ENCODE results near the gene APP. TPM values are rescaled to one million over a fixed set of nuclear protein-coding genes. Genes with fewer than 3 reads are reported as not detected.

APP gene
- total and polyA plus RNA-seq, 10 of the 15 experiments (the other 5 are each of a cell fraction or from before 2014, with no cell fraction given) = 8.8 to 94.9 (median 51.0) TPM

GRCh38 chr21:26142363-26142762 is 28.2 kb downstream of the APP start:
- intact Hi-C loops (cut with micrococcal nuclease; ENCODE audit: unreplicated experiment) (no loop called here), in situ Hi-C loops (cut with MboI) (no loop called here)
- Histone ChIP-seq H3K4me2 (ENCODE audit: control insufficient read depth, insufficient read depth) (no peak overlapping the region), H3K27me3 (replicated peaks in 1 of 2; ENCODE audit: control insufficient read depth in 2 of 2, insufficient read depth in 2 of 2, low read length in 1 of 2) (no peaks in the 10 kb centered on the region), H3K9ac (ENCODE audit: control insufficient read depth, insufficient read depth, low read length) (no peak overlapping the region), H2AFZ (ENCODE audit: control insufficient read depth, low read depth, low read length) (no peak overlapping the region), H3K4me1 (ENCODE audit: control insufficient read depth, insufficient read depth, low read length) (no peaks in the 10 kb centered on the region; the same call in 1 of the 2 replicates), H4K20me1 (ENCODE audit: control insufficient read depth, insufficient read depth) (no peaks in the 10 kb centered on the region), H3K27ac (ENCODE audit: control insufficient read depth, insufficient read depth) (no peak overlapping the region), H3K79me2 (ENCODE audit: control insufficient read depth, insufficient read depth, low read length) (no peaks in the 10 kb centered on the region; the same call in 1 of the 2 replicates), H3K9me3 (replicated peaks; ENCODE audit: control insufficient read depth, insufficient read depth, low read length) (no peaks in the 10 kb centered on the region), H3K36me3 (ENCODE audit: control insufficient read depth in 2 of 2, insufficient read depth in 2 of 2, low read length in 1 of 2) (no peaks in the 10 kb centered on the region), H3K4me3 (no peak overlapping the region)
- ChIA-PET RAD21 (ENCODE audit: unreplicated experiment) (no interaction called here), CTCF (no interaction called here), POLR2A (no interaction called here), SMC1A (ENCODE audit: uncharacterized antibody, unreplicated experiment) (no interaction called here)
- ATAC-seq = no peak
- no peak for DNase-seq (ENCODE audit: low read depth, low spot score)
- no TSS peak for BruUV-seq (replicated peaks)
- TF ChIP-seq MYC (IDR thresholded peaks at IDR 0.05; ENCODE audit: insufficient read depth, insufficient read length, insufficient replicate concordance, low read length, severe bottlenecking) (no peak), NR2C1 (IDR thresholded peaks at IDR 0.05) (no peak), MAX (IDR thresholded peaks at IDR 0.05; ENCODE audit: low read depth, low read length) (no peak), JUNB (IDR thresholded peaks at IDR 0.05) (no peak)
- no peak for FAIRE-seq
- WGBS (ENCODE audit: insufficient coverage, insufficient replicate concordance, low lambda C conversion rate, missing lambda C conversion rate) = 54% methylated on average over 5 of the region's 5 CpGs

- 14% methylated on average over 3 of the region's 3 CpGs for WGBS (ENCODE audit: insufficient coverage, insufficient replicate concordance, low lambda C conversion rate, missing lambda C conversion rate)
- TF ChIP-seq ATF2 (IDR thresholded peaks at IDR 0.05; ENCODE audit: low read length) = no peak
- no peak for TF ChIP-seq RELA (IDR thresholded peaks at IDR 0.05; ENCODE audit: borderline replicate concordance, partially characterized antibody)
- no peak for TF ChIP-seq TBL1XR1 (IDR thresholded peaks at IDR 0.05; ENCODE audit: low read depth, low read length)
- no peak for TF ChIP-seq USF2 (IDR thresholded peaks at IDR 0.05; ENCODE audit: borderline replicate concordance, low read depth, low read length)
- no peak for TF ChIP-seq NKRF (conservative IDR thresholded peaks at IDR 0.05)
- TF ChIP-seq MAX (IDR thresholded peaks at IDR 0.05; ENCODE audit: low read depth, low read length) = no peak
- no peak for TF ChIP-seq JUND (IDR thresholded peaks at IDR 0.05; ENCODE audit: low read depth, low read length)
These were observed 29.6 kb downstream of the APP start for GRCh38 chr21:26140926-26141325.

More at GRCh38 chr21:26140926-26141325, 29.6 kb downstream of the APP start:
- H4K20me1 ChIP-seq (ENCODE audit: control insufficient read depth, insufficient read depth) = no peaks in the 10 kb centered on the region
- in situ Hi-C loops (cut with MboI) (no loop called here), intact Hi-C loops (cut with micrococcal nuclease; ENCODE audit: unreplicated experiment) (no loop called here)
- POLR2A ChIA-PET = no interaction called here
- no peaks in the 10 kb centered on the region for H3K27me3 ChIP-seq (replicated peaks in 1 of 2; ENCODE audit: control insufficient read depth in 2 of 2, insufficient read depth in 2 of 2, low read length in 1 of 2)
- no peak overlapping the region for H3K9ac ChIP-seq (ENCODE audit: control insufficient read depth, insufficient read depth, low read length)
- BruUV-seq (replicated peaks) = no TSS peak
- no peak overlapping the region for H3K27ac ChIP-seq (ENCODE audit: control insufficient read depth, insufficient read depth)
- peaks cover 5% of the 10 kb centered on the region for H3K4me1 ChIP-seq (ENCODE audit: control insufficient read depth, insufficient read depth, low read length)
- no peaks in the 10 kb centered on the region; the same call in 1 of the 2 replicates for H3K79me2 ChIP-seq (ENCODE audit: control insufficient read depth, insufficient read depth, low read length)
- DNase-seq (ENCODE audit: low read depth, low spot score) (no peak), FAIRE-seq (no peak), ATAC-seq (no peak)
- SMC1A ChIA-PET (ENCODE audit: uncharacterized antibody, unreplicated experiment) = no interaction called here
- no peak overlapping the region for H3K4me3 ChIP-seq
- CTCF ChIA-PET = no interaction called here
- no peaks in the 10 kb centered on the region for H3K9me3 ChIP-seq (replicated peaks; ENCODE audit: control insufficient read depth, insufficient read depth, low read length)
- H3K36me3 ChIP-seq (ENCODE audit: control insufficient read depth in 2 of 2, insufficient read depth in 2 of 2, low read length in 1 of 2) = no peaks in the 10 kb centered on the region
- H2AFZ ChIP-seq (ENCODE audit: control insufficient read depth, low read depth, low read length) = no peak overlapping the region
- no peak overlapping the region for H3K4me2 ChIP-seq (ENCODE audit: control insufficient read depth, insufficient read depth)
- RAD21 ChIA-PET (ENCODE audit: unreplicated experiment) = no interaction called here

All from GM12878 (cell line).